ENCODE results near the gene SEMA4D.
"Not testable (repeated sequence)": the region's sequence is repeated elsewhere in the genome, so short reads cannot be mapped to it uniquely, and the experiment has no call there.

Gene SEMA4D

GRCh38 chr9:89480372-89480771, 17.5 kb downstream of the SEMA4D start:
- not testable (repeated sequence) for DNase-seq

- DNase-seq = peak; percentile 54
These were observed 18.3 kb downstream of the SEMA4D start for GRCh38 chr9:89479669-89480011.

- no peak for DNase-seq
These were observed 18.9 kb downstream of the SEMA4D start for GRCh38 chr9:89478821-89479668.

GRCh38 chr9:89477811-89478630, 19.9 kb downstream of the SEMA4D start:
- peak; percentile 56 for DNase-seq

- DNase-seq = no peak
These were observed 20.5 kb downstream of the SEMA4D start for GRCh38 chr9:89477384-89477783.

- no peak for DNase-seq
These were observed 21.4 kb downstream of the SEMA4D start for GRCh38 chr9:89476546-89476945.

GRCh38 chr9:89475891-89476440, 21.9 kb downstream of the SEMA4D start:
- no peak for DNase-seq

- DNase-seq = no peak
These were observed 23.0 kb downstream of the SEMA4D start for GRCh38 chr9:89474939-89475338.

GRCh38 chr9:89473762-89474469, 24.0 kb downstream of the SEMA4D start:
- DNase-seq = no peak

- DNase-seq = not testable (repeated sequence)
These were observed 26.1 kb downstream of the SEMA4D start for GRCh38 chr9:89471796-89472320.

GRCh38 chr9:89471390-89471789, 26.5 kb downstream of the SEMA4D start:
- DNase-seq = no peak

GRCh38 chr9:89470224-89470839, 27.6 kb downstream of the SEMA4D start:
- DNase-seq = no peak

- DNase-seq = no peak
These were observed 28.9 kb downstream of the SEMA4D start for GRCh38 chr9:89469003-89469402.

- DNase-seq = no peak
These were observed 29.5 kb downstream of the SEMA4D start for GRCh38 chr9:89468281-89468960.

GRCh38 chr9:89467278-89467625, 30.7 kb downstream of the SEMA4D start:
- peak; percentile 45 for DNase-seq

GRCh38 chr9:89466451-89467277, 31.2 kb downstream of the SEMA4D start:
- DNase-seq = no peak

- DNase-seq = no peak
These were observed 32.1 kb downstream of the SEMA4D start for GRCh38 chr9:89465726-89466308.

GRCh38 chr9:89465001-89465451, 32.9 kb downstream of the SEMA4D start:
- no peak for DNase-seq

- no peak for DNase-seq
These were observed 33.5 kb downstream of the SEMA4D start for GRCh38 chr9:89464300-89464901.
